Muscle layer of duodenum (tissue), 2 donors: ENCODE results near the gene SARS1.

Source experiments
- H3K27ac ChIP-seq: one replicate; pipeline ENCODE4 v1.7.0; 2013; ENCODE audit warnings: mild to moderate bottlenecking, low read length
- H3K27me3 ChIP-seq: one replicate; pipeline ENCODE4 v1.7.0; 2013; ENCODE audit warnings: low read depth, mild to moderate bottlenecking, control low read depth, low read length
- H3K36me3 ChIP-seq, 2 donors: one replicate each; pipeline ENCODE4 v1.7.0; 2013; ENCODE audit warnings: low read length in 2 of 2, control low read depth in 1 of 2, mild to moderate bottlenecking in 1 of 2; ENCODE audit not compliant: insufficient read depth in 2 of 2, control insufficient read depth in 1 of 2
- H3K4me1 ChIP-seq, 2 donors: one replicate each; pipeline ENCODE4 v1.7.0; 2013; ENCODE audit warnings: low read length in 2 of 2, mild to moderate bottlenecking in 2 of 2, control low read depth in 1 of 2, moderate library complexity in 1 of 2; ENCODE audit not compliant: insufficient read depth in 2 of 2, control insufficient read depth in 1 of 2
- H3K4me3 ChIP-seq, 2 donors: one replicate each; pipeline ENCODE4 v1.7.0; 2013; ENCODE audit warnings: low read length in 2 of 2, low read depth in 1 of 2, mild to moderate bottlenecking in 1 of 2
- H3K9me3 ChIP-seq, 2 donors: one replicate each; pipeline ENCODE4 v1.7.0; 2013; ENCODE audit warnings: low read length in 2 of 2, control low read depth in 1 of 2, mild to moderate bottlenecking in 1 of 2; ENCODE audit not compliant: control insufficient read depth in 1 of 2
- donor health status: healthy.

SARS1 gene

DNA sequence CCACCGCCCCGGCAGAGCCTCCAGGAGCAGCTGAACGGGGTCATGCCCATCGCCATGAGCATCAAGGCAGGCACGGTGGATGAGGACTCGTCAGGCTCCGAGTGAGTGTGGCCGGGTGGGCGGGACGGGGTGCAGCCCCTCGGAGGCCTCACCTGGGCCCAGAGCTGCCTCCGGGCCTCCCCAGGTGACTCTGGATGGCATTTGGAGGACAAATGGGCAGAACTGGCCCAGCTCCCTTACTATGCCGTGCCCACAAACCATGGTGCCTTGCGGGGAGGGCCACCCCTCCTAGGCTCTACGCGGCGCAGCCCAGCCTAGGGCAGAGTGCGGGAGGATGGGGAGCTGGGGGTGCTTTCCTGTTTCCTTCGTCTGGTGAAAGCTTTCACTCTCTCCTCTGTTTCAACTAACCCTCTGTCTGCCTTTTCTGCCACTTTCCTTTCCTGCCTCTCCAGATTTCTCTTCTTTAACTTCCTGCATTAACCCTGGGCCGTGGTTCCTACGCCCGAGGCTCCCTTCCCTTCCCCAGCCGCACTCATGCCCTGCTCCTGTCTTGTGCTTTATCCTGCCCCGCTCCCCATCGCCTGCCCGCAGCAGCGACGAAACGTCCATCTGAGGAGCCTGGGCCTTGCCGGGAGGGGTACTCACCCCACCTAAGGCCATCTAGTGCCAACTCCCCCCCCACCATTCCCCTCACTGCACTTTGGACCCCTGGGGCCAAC lies 60.0 kb downstream of the SARS1 start:
- Histone ChIP-seq H3K9me3 (no peaks in the 10 kb centered on the region), H3K4me3 (no peak overlapping the region), H3K27me3 (no peaks in the 10 kb centered on the region), H3K36me3 (peaks cover 0 to 31% of the 10 kb centered on the region in 2 donors), H3K27ac (no peak overlapping the region), H3K4me1 (peaks cover 0 to 27% of the 10 kb centered on the region in 2 donors)

DNA sequence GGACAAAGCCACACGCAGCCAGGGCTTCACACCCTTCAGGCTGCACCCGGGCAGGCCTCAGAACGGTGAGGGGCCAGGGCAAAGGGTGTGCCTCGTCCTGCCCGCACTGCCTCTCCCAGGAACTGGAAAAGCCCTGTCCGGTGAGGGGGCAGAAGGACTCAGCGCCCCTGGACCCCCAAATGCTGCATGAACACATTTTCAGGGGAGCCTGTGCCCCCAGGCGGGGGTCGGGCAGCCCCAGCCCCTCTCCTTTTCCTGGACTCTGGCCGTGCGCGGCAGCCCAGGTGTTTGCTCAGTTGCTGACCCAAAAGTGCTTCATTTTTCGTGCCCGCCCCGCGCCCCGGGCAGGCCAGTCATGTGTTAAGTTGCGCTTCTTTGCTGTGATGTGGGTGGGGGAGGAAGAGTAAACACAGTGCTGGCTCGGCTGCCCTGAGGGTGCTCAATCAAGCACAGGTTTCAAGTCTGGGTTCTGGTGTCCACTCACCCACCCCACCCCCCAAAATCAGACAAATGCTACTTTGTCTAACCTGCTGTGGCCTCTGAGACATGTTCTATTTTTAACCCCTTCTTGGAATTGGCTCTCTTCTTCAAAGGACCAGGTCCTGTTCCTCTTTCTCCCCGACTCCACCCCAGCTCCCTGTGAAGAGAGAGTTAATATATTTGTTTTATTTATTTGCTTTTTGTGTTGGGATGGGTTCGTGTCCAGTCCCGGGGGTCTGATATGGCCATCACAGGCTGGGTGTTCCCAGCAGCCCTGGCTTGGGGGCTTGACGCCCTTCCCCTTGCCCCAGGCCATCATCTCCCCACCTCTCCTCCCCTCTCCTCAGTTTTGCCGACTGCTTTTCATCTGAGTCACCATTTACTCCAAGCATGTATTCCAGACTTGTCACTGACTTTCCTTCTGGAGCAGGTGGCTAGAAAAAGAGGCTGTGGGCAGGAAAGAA lies 61.1 kb downstream of the SARS1 start:
- peaks cover 0 to 20% of the 10 kb centered on the region in 2 donors for H3K36me3 ChIP-seq
- H3K9me3 ChIP-seq, result no peaks in the 10 kb centered on the region
- H3K4me3 ChIP-seq, result no peak overlapping the region
- peaks cover 0 to 27% of the 10 kb centered on the region in 2 donors for H3K4me1 ChIP-seq
- no peak overlapping the region for H3K27ac ChIP-seq
- no peaks in the 10 kb centered on the region for H3K27me3 ChIP-seq

- Histone ChIP-seq H3K27ac (no peak overlapping the region), H3K4me3 (no peak overlapping the region), H3K4me1 (peaks cover 0 to 27% of the 10 kb centered on the region in 2 donors), H3K9me3 (no peaks in the 10 kb centered on the region), H3K36me3 (peaks cover 0 to 10% of the 10 kb centered on the region in 2 donors), H3K27me3 (no peaks in the 10 kb centered on the region)
Measured at GRCh38 chr1:109275706-109276345, 62.1 kb downstream of the SARS1 start.

- Histone ChIP-seq H3K36me3 (peaks cover 0 to 4% of the 10 kb centered on the region in 2 donors), H3K27ac (no peak overlapping the region), H3K9me3 (no peaks in the 10 kb centered on the region), H3K4me3 (no peak overlapping the region), H3K4me1 (peaks cover 4 to 39% of the 10 kb centered on the region in 2 donors), H3K27me3 (no peaks in the 10 kb centered on the region)
Measured at GRCh38 chr1:109277434-109278204, 63.9 kb downstream of the SARS1 start.

GRCh38 chr1:109279615-109280278 lies 66.0 kb downstream of the SARS1 start:
- H3K27me3 ChIP-seq, result no peaks in the 10 kb centered on the region
- peaks cover 13 to 32% of the 10 kb centered on the region in 2 donors for H3K4me1 ChIP-seq
- H3K36me3 ChIP-seq, result no peaks in the 10 kb centered on the region
- H3K9me3 ChIP-seq, result no peaks in the 10 kb centered on the region
- H3K27ac ChIP-seq, result no peak overlapping the region
- H3K4me3 ChIP-seq, result no peak overlapping the region

GRCh38 chr1:109280862-109281261 lies 67.1 kb downstream of the SARS1 start:
- H3K27me3 ChIP-seq, result no peaks in the 10 kb centered on the region
- H3K27ac ChIP-seq, result no peak overlapping the region
- H3K9me3 ChIP-seq, result no peaks in the 10 kb centered on the region
- H3K4me1 ChIP-seq, result peaks cover 13 to 22% of the 10 kb centered on the region in 2 donors
- no peaks in the 10 kb centered on the region for H3K36me3 ChIP-seq
- no peak overlapping the region for H3K4me3 ChIP-seq

DNA sequence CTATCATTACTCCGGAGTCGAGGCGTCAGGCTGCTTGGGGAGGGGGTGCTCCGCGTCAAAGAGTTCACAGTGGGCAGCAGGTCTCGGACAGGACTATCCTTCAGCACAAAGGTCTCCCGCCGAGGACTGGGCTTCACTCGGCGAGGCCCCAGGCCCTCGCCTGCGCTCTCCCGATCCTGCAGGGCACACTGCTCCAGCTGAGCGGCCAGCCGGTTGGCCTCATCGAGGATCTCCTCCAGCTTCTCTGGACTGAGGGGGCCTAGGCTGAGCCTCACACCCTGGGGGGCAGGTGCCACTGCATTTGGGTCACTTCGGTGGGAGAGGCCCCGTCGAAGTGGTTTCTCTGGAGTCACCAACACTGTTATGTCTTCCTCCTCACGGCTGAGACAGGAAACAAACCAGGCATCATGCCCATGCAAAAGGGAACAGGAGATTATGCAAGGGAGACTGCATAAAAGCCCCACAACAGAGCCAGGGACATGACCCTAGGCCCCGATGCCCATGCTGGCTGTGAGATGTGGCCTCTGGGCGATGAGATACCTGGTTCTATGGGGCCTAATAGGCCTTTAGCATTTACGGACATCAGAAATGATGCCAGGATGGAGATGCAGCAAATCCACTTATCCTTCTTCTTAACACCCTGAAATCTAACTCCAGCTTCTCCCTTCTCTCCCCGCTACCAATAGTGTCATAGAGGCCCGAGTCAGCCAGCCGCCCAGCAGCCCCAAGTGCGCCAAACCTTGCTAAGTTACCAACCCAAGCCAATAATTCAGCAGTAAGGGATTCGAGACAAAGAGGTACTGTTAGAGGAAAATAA lies 68.2 kb downstream of the SARS1 start:
- H3K27me3 ChIP-seq, result no peaks in the 10 kb centered on the region
- peak overlapping the region; percentile 29 for H3K27ac ChIP-seq
- H3K4me3 ChIP-seq, result peak overlapping the region; percentile 72 to 78
- peaks cover 13 to 22% of the 10 kb centered on the region in 2 donors for H3K4me1 ChIP-seq
- no peaks in the 10 kb centered on the region for H3K9me3 ChIP-seq
- no peaks in the 10 kb centered on the region for H3K36me3 ChIP-seq

GRCh38 chr1:109282497-109282951 lies 68.8 kb downstream of the SARS1 start:
- Histone ChIP-seq H3K4me1 (peaks cover 13 to 17% of the 10 kb centered on the region in 2 donors), H3K4me3 (peak overlapping the region; percentile 72 to 78), H3K27me3 (no peaks in the 10 kb centered on the region), H3K36me3 (no peaks in the 10 kb centered on the region), H3K27ac (peak overlapping the region; percentile 29), H3K9me3 (no peaks in the 10 kb centered on the region)

DNA sequence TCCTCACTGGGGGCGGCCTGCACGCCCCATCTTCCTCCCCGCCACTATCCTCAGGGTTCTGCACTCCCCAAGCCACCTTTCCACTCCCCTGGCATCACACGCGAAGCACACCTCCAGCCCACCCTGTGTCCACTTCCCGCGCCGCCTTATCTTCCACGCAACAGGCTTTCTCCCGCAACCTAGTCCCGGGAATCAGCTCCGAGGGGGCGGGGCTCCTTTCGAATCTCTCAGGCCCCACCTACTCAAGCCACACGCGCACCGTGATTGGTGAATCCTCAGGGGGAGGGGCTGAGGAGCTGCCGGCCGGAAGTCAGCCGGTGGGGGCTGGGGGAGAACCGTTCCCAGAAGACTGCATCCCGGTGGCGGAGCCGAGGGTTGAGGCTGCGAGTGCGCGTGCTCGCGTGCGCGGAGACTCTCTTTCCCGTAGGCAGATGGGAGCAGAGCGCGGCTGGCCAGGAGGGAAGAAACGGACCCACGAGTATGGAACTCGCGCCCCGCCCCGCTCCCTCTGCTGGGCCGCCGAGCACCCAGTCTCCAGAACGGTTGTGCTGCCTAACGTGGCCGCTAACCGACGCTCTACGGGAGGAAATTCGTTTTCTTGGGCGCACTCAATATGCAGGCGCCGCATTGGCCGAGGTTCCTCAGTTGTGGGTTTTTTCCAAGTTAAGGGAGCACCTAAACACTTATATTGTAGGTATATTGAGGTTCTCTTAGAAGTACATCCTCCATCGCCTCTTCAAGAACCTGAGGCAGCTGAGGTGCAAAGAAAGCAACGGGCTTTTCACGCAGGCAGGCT lies 69.4 kb downstream of the SARS1 start, which contains the start of gene PSRC1:
PSRC1 (minus strand) TSS at position 194 of the 796 bp plus-strand sequence.
- H3K36me3 ChIP-seq, result no peaks in the 10 kb centered on the region
- H3K4me3 ChIP-seq, result peak within 1 kb of the TSS; percentile 72 to 78
- peak within 1 kb of the TSS; percentile 80 for H3K27ac ChIP-seq
- no peaks in the 10 kb centered on the region for H3K9me3 ChIP-seq
- peaks cover 13 to 14% of the 10 kb centered on the region in 2 donors for H3K4me1 ChIP-seq
- H3K27me3 ChIP-seq, result no peaks in the 10 kb centered on the region
